ENCODE measurements around the gene NHERF1. TPM values are rescaled to one million over a fixed set of nuclear protein-coding genes. Genes with fewer than 3 reads are reported as not detected.
A peak's percentile ranks its signal among the peaks of the same experiment; 100 is the strongest.

The NHERF1 gene
- total and polyA plus RNA-seq, 2 of the 13 experiments (the other 11 are each of a cell fraction or from before 2014, with no cell fraction given) = 169 to 269 TPM

- no peak for TF ChIP-seq DDIT3 (CRISPR knock-in tag; IDR thresholded peaks at IDR 0.05)
- TF ChIP-seq SALL1 (CRISPR knock-in tag; IDR thresholded peaks at IDR 0.05) = peak; percentile 12; the same call in 1 of the 2 replicates
- no peak for TF ChIP-seq ZNF792 (CRISPR knock-in tag; IDR thresholded peaks at IDR 0.05)
- TF ChIP-seq ZFP36L1 (CRISPR knock-in tag; IDR thresholded peaks at IDR 0.05) = peak; percentile 69; the same call in 1 of the 2 replicates
- 0 out of 2 replicates have a peak, but pooled peaks have one; percentile 59 for TF ChIP-seq NFIC (IDR thresholded peaks at IDR 0.05; ENCODE audit: low read length)
- no peak for TF ChIP-seq SP2 (CRISPR knock-in tag; IDR thresholded peaks at IDR 0.05)
- no peak for TF ChIP-seq ZNF616 (CRISPR knock-in tag; IDR thresholded peaks at IDR 0.05; ENCODE audit: low read depth)
- no peak for TF ChIP-seq ZNF460 (CRISPR knock-in tag; IDR thresholded peaks at IDR 0.05; ENCODE audit: borderline replicate concordance)
- no peak for TF ChIP-seq FOXP1 (IDR thresholded peaks at IDR 0.05)
- no peak for TF ChIP-seq FOXP1 (CRISPR knock-in tag; IDR thresholded peaks at IDR 0.05)
- 0 out of 2 replicates have a peak, but pooled peaks have one; percentile 4 for TF ChIP-seq ZNF782 (CRISPR knock-in tag; IDR thresholded peaks at IDR 0.05; ENCODE audit: borderline replicate concordance)
- TF ChIP-seq LCORL (IDR thresholded peaks at IDR 0.05) = no peak
- TF ChIP-seq LCORL (CRISPR knock-in tag; IDR thresholded peaks at IDR 0.05) = 0 out of 2 replicates have a peak, but pooled peaks have one; percentile 4
- TF ChIP-seq KLF9 (CRISPR knock-in tag; IDR thresholded peaks at IDR 0.05; ENCODE audit: low read depth) = no peak
- TF ChIP-seq ZNF589 (CRISPR knock-in tag; conservative IDR thresholded peaks at IDR 0.05) = no peak
- TF ChIP-seq JUN (CRISPR knock-in tag; IDR thresholded peaks at IDR 0.05) = no peak
- TF ChIP-seq GTF2F1 (IDR thresholded peaks at IDR 0.05; ENCODE audit: low read length) = no peak
- no peak for TF ChIP-seq ZNF160 (CRISPR knock-in tag; IDR thresholded peaks at IDR 0.05)
- TF ChIP-seq ARNT (IDR thresholded peaks at IDR 0.05) = no peak
- TF ChIP-seq ZNF296 (CRISPR knock-in tag; conservative IDR thresholded peaks at IDR 0.05) = no peak
- TF ChIP-seq ZSCAN5A (CRISPR knock-in tag; IDR thresholded peaks at IDR 0.05; ENCODE audit: borderline replicate concordance) = no peak
- TF ChIP-seq PLRG1 (conservative IDR thresholded peaks at IDR 0.05) = no peak
- TF ChIP-seq ZNF496 (CRISPR knock-in tag; IDR thresholded peaks at IDR 0.05; ENCODE audit: insufficient replicate concordance) = no peak
- no peak; the same call in 1 of the 2 replicates for TF ChIP-seq ZNF580 (CRISPR knock-in tag; IDR thresholded peaks at IDR 0.05; ENCODE audit: borderline replicate concordance, low read depth)
- TF ChIP-seq MAZ (IDR thresholded peaks at IDR 0.05; ENCODE audit: borderline replicate concordance, low read depth, low read length) = no peak
- TF ChIP-seq MAZ (CRISPR knock-in tag; IDR thresholded peaks at IDR 0.05; ENCODE audit: low read depth) = no peak; the same call in none of the 2 replicates
- 0 out of 2 replicates have a peak, but pooled peaks have one; percentile 47 for TF ChIP-seq HDAC1 (CRISPR knock-in tag; IDR thresholded peaks at IDR 0.05)
- 0 out of 2 replicates have a peak, but pooled peaks have one; percentile 70 for TF ChIP-seq ZNF253 (CRISPR knock-in tag; IDR thresholded peaks at IDR 0.05; ENCODE audit: borderline replicate concordance)
- no peak for TF ChIP-seq RNF219 (CRISPR knock-in tag; IDR thresholded peaks at IDR 0.05)
- TF ChIP-seq TP53 (CRISPR knock-in tag; conservative IDR thresholded peaks at IDR 0.05) = no peak
Observed at GRCh38 chr17:74769856-74770497, 21.5 kb downstream of the NHERF1 start (continued).
